ENCODE measurements around the gene ERCC1.
"Not testable (repeated sequence)": the region's sequence is repeated elsewhere in the genome, so short reads cannot be mapped to it uniquely, and the experiment has no call there.

Gene ERCC1

DNA sequence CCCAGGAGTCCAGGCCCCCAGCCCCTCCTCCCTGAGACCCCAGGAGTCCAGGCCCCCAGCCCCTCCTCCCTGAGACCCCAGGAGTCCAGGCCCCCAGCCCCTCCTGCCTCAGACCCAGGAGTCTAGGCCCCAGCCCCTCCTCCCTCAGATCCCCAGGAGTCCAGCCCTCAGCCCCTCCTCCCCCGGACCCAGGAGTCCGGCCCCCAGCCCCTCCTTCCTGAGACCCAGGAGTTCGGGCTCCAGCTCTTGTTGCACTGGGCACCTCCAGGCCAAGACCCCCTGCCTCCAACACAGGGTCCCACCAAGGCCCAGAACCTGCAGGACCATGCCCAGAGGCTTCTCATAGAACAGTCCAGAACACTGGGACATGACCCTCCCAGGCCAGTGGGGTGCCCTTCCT is 3.8 kb downstream of the ERCC1 start:
- no peak for DNase-seq (ENCODE audit: low spot score)
- TF ChIP-seq, protein P1, sequence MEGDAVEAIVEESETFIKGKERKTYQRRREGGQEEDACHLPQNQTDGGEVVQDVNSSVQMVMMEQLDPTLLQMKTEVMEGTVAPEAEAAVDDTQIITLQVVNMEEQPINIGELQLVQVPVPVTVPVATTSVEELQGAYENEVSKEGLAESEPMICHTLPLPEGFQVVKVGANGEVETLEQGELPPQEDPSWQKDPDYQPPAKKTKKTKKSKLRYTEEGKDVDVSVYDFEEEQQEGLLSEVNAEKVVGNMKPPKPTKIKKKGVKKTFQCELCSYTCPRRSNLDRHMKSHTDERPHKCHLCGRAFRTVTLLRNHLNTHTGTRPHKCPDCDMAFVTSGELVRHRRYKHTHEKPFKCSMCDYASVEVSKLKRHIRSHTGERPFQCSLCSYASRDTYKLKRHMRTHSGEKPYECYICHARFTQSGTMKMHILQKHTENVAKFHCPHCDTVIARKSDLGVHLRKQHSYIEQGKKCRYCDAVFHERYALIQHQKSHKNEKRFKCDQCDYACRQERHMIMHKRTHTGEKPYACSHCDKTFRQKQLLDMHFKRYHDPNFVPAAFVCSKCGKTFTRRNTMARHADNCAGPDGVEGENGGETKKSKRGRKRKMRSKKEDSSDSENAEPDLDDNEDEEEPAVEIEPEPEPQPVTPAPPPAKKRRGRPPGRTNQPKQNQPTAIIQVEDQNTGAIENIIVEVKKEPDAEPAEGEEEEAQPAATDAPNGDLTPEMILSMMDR (IDR thresholded peaks at IDR 0.05; ENCODE audit: extremely low read depth, missing control alignments): no peak

DNA sequence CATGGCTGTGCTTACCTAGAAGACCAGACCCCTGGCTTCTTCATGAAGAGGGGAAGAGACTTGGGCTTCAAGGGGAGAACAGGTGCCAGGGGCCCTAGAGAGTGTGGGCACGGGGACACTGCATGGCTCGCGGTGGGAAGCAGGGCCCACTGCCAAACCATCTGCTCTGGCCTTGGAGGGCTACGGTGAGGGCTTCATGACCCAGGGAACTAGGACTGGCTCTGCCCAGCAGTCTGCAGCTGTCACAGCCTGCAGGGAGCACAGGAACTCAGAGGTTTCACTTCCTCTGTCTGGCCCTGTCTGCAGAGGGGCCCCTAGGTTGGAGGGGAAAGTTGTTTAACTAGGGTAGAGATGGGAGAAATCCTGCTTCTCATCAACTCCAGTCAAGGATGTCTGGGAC is 4.3 kb downstream of the ERCC1 start:
- TF ChIP-seq, protein P1 (IDR thresholded peaks at IDR 0.05; ENCODE audit: extremely low read depth, missing control alignments): no peak
- DNase-seq (ENCODE audit: low spot score): peak; percentile 78

DNA sequence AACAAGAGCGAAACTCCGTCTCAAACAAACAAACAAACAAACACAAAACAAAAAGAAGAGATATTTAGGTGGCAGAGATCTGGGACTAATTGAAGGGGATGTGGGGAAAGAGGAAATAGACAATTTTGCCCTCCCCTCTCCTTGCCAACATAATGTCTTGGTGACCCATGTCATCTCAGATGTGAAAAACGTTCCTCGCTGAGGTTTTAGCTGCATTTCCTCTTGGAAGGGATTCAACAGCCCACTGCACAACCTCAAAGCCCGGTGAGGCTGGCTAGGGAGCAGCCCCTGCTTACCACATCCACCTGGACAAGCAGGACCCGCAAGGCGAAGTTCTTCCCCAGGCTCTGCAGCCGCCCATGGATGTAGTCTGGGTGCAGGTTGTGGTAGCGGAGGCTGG is 4.9 kb downstream of the ERCC1 start:
- TF ChIP-seq, protein P1 (IDR thresholded peaks at IDR 0.05; ENCODE audit: extremely low read depth, missing control alignments): no peak
- DNase-seq (ENCODE audit: low spot score): no peak

DNA sequence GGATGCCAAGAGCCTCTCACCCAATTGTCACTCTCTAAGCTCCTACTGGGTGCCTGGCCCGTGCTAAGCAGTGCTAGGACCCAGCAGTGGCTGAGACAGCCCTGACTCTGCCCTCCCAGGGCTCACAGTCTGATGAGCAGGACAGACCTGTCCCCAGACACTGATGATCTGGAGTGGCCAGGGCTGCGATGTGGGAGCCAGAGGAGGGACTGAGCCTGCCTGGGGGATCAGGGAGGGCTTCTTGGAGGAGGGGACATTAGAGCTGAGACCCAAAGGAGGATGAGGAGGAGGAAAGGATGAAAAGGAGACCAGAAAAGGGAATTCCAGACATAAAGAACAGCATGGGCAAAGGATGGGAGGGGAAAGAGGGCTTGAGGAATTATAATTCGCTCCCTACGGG is 6.6 kb downstream of the ERCC1 start:
- no peak for DNase-seq (ENCODE audit: low spot score)
- TF ChIP-seq, protein P1 (IDR thresholded peaks at IDR 0.05; ENCODE audit: extremely low read depth, missing control alignments): no peak

DNA sequence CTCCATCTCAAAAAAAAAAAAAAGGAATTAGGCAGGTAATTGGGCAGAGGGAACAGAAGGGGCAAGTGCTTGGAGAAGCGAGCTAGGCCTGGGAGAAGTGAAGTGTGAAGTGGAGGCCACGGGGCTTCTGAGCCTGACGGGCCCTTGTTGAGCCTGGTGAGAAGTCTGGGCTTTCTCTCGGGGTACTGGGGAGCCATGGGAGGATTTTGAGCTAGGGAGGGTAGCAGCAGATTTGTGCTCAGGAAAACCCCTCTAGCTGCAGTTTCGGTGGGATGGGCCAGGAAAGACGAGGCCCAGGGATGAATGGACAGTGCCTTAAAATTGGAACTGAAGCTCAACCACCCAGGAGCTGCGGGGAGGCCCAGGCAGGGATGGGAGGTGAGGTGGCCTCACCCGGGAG is 9.2 kb downstream of the ERCC1 start:
- TF ChIP-seq, protein P1 (IDR thresholded peaks at IDR 0.05; ENCODE audit: extremely low read depth, missing control alignments): no peak
- DNase-seq (ENCODE audit: low spot score): no peak

DNA sequence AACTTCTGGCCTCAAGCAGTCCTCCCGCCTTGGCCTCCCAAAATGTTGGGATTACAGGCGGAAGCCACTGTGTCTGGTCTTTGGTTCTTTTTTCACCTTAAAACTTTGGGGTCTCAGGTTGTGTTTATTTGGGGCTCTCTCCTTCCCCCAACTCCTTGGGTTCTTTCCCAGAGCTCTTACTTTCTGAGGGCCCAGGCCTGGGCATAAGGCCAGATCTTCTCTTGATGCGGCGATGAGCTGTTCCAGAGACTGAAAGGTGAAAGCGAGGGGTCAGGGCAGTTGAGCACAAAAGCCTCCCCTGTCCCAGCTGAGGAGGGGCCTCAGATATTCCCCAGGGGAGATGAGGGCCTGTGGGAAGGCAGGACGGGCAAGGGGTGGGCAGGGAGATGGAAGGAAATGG is 10.2 kb downstream of the ERCC1 start:
- TF ChIP-seq, protein P1 (IDR thresholded peaks at IDR 0.05; ENCODE audit: extremely low read depth, missing control alignments): no peak
- DNase-seq (ENCODE audit: low spot score): no peak

DNA sequence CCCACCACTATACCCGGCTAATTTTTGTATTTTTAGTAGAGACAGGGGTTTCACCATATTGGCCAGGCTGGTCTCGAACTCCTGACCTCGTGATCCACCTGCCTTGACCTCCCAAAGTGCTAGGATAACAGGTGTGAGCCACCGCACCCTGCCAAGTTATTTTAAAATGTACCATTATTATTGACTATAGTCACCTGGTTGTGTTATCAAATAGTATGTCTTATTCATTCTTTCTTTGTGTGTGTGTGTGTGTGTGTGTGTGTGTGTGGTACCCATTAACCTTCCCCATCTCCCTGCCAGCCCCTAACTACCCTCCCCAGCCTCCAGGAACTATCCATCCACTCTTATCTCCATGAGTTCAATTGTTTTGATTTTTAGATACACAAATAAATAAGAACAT is 13.4 kb downstream of the ERCC1 start:
- DNase-seq (ENCODE audit: low spot score): not testable (repeated sequence)

DNA sequence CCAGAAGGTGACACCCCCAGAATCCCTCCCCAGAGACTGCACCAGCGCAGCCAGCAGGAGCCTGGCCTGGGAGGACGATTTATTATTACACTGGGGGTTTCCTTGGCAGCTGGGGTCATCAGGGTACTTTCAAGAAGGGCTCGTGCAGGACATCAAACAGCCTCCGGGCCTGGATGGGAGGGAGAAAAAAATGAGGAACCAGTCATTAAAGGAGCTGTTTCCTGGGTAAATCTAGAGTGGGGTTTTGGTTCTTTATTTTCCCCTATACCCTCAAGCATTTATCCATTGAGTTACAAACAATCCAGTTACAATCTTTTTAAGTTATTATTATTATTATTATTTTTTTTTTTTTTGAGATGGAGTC is 14.2 kb downstream of the ERCC1 start:
- DNase-seq (ENCODE audit: low spot score): no peak
- TF ChIP-seq, protein P1 (IDR thresholded peaks at IDR 0.05; ENCODE audit: extremely low read depth, missing control alignments): no peak
